MM.1S (cell line): ENCODE results near the gene TLCD3B.

ENCODE experiments used
- DNase-seq: peaks from one replicate; pipeline ENCODE4 v3.0.0-alpha.2; 2015
- H2AFZ ChIP-seq: fragments of 300-600 bp; sonication (generic); 2 replicates; pipeline ENCODE4 v1.6.0; 2016; ENCODE audit warnings: antibody characterized with exemption, low read length
- H3F3A ChIP-seq: fragments of 300-600 bp; sonication (generic); 2 replicates; pipeline ENCODE4 v1.6.1; 2016; ENCODE audit warnings: mild to moderate bottlenecking, antibody characterized with exemption, low read length, moderate library complexity, mixed read lengths; ENCODE audit not compliant: insufficient read depth
- H3K27ac ChIP-seq: fragments of 300-600 bp; sonication (generic); 2 replicates; pipeline ENCODE4 v1.5.1; 2016; ENCODE audit warnings: mild to moderate bottlenecking, low read length
- H3K27me3 ChIP-seq: fragments of 300-600 bp; sonication (generic); replicated peaks from 2 replicates; pipeline ENCODE4 v1.6.0; 2016; ENCODE audit warnings: low read length; ENCODE audit not compliant: insufficient read depth
- H3K36me3 ChIP-seq: fragments of 300-600 bp; sonication (generic); replicated peaks from 2 replicates; pipeline ENCODE4 v1.6.1; 2016; ENCODE audit warnings: mild to moderate bottlenecking, low read length, mixed read lengths; ENCODE audit not compliant: insufficient read depth
- H3K4me1 ChIP-seq: fragments of 300-600 bp; sonication (generic); 2 replicates; pipeline ENCODE4 v1.6.1; 2016; ENCODE audit warnings: low read length, mixed read lengths
- H3K4me2 ChIP-seq: fragments of 300-600 bp; sonication (generic); 2 replicates; pipeline ENCODE4 v1.6.0; 2016; ENCODE audit warnings: low read depth, low read length
- H3K4me3 ChIP-seq: fragments of 300-600 bp; sonication (generic); 2 replicates; pipeline ENCODE4 v1.5.1; 2016; ENCODE audit warnings: low read length, mixed read lengths
- H3K79me2 ChIP-seq: fragments of 300-600 bp; sonication (generic); 2 replicates; pipeline ENCODE4 v1.6.1; 2016; ENCODE audit warnings: mixed run types, low read length, mixed read lengths
- H3K9ac ChIP-seq: fragments of 300-600 bp; sonication (generic); 2 replicates; pipeline ENCODE4 v1.6.1; 2016; ENCODE audit warnings: low read length, mixed read lengths
- H3K9me2 ChIP-seq: fragments of 300-600 bp; sonication (generic); replicated peaks from 2 replicates; pipeline ENCODE4 v1.6.1; 2016; ENCODE audit warnings: mild to moderate bottlenecking, low read length, mixed read lengths; ENCODE audit not compliant: insufficient read depth
- H3K9me3 ChIP-seq: fragments of 300-600 bp; sonication (generic); replicated peaks from 2 replicates; pipeline ENCODE4 v1.6.1; 2016; ENCODE audit warnings: mild to moderate bottlenecking, low read length, mixed read lengths; ENCODE audit not compliant: insufficient read depth
- H4K20me1 ChIP-seq: fragments of 300-600 bp; sonication (generic); 2 replicates; pipeline ENCODE4 v1.6.1; 2016; ENCODE audit warnings: mild to moderate bottlenecking, low read length, moderate library complexity, mixed read lengths; ENCODE audit not compliant: insufficient read depth
- CTCF ChIP-seq: fragments of 300-600 bp; sonication (generic); IDR thresholded peaks from 2 replicates; pipeline ENCODE4 v1.5.1; 2016; ENCODE audit warnings: antibody characterized with exemption, low read length, mixed read lengths
- EZH2 ChIP-seq: fragments of 300-600 bp; sonication (generic); optimal IDR thresholded peaks from 2 replicates; pipeline ENCODE3; 2017; ENCODE audit warnings: low read depth, mild to moderate bottlenecking, antibody characterized with exemption, low read length, mixed read lengths
- EZH2phosphoT487 ChIP-seq: fragments of 300-600 bp; sonication (generic); IDR thresholded peaks from 2 replicates; pipeline ENCODE4 v1.6.1; 2018; ENCODE audit warnings: antibody characterized with exemption, low read length

Gene TLCD3B

GRCh38 chr16:29988346-29989075, 42.6 kb downstream of the TLCD3B start:
- Histone ChIP-seq H3F3A (peaks cover 9% of the 10 kb centered on the region; the same call in 1 of the 2 replicates), H3K79me2 (no peaks in the 10 kb centered on the region), H3K4me2 (no peak overlapping the region), H3K27ac (no peak overlapping the region), H3K9ac (no peak overlapping the region), H3K9me3 (no peaks in the 10 kb centered on the region), H3K4me3 (no peak overlapping the region), H4K20me1 (no peaks in the 10 kb centered on the region), H2AFZ (no peak overlapping the region), H3K4me1 (no peaks in the 10 kb centered on the region), H3K36me3 (peaks cover 6% of the 10 kb centered on the region; the same call in 1 of the 2 replicates), H3K9me2 (no peaks in the 10 kb centered on the region), H3K27me3 (no peaks in the 10 kb centered on the region)
- no peak for DNase-seq
- TF ChIP-seq CTCF (no peak), EZH2phosphoT487 (no peak), EZH2 (no peak)

GRCh38 chr16:29987371-29988085, 43.5 kb downstream of the TLCD3B start:
- peaks cover 9% of the 10 kb centered on the region; the same call in 1 of the 2 replicates for H3F3A ChIP-seq
- peaks cover 8% of the 10 kb centered on the region; the same call in 1 of the 2 replicates for H3K36me3 ChIP-seq
- H3K4me3 ChIP-seq = no peak overlapping the region
- no peaks in the 10 kb centered on the region for H3K79me2 ChIP-seq
- no peaks in the 10 kb centered on the region for H3K9me3 ChIP-seq
- no peaks in the 10 kb centered on the region for H3K27me3 ChIP-seq
- no peak overlapping the region for H3K9ac ChIP-seq
- H3K4me2 ChIP-seq = no peak overlapping the region
- no peaks in the 10 kb centered on the region for H3K4me1 ChIP-seq
- TF ChIP-seq EZH2 (no peak), CTCF (no peak), EZH2phosphoT487 (no peak)
- no peaks in the 10 kb centered on the region for H4K20me1 ChIP-seq
- no peak overlapping the region for H2AFZ ChIP-seq
- DNase-seq = no peak
- no peak overlapping the region for H3K27ac ChIP-seq
- H3K9me2 ChIP-seq = no peaks in the 10 kb centered on the region

GRCh38 chr16:29986931-29987330, 44.1 kb downstream of the TLCD3B start:
- Histone ChIP-seq H3K9me2 (no peaks in the 10 kb centered on the region), H3K27ac (no peak overlapping the region), H3K4me1 (no peaks in the 10 kb centered on the region), H2AFZ (no peak overlapping the region), H3K4me2 (no peak overlapping the region), H3K9me3 (no peaks in the 10 kb centered on the region), H3K36me3 (peaks cover 8% of the 10 kb centered on the region; the same call in 1 of the 2 replicates), H3K79me2 (no peaks in the 10 kb centered on the region), H3K9ac (no peak overlapping the region), H3F3A (peaks cover 9% of the 10 kb centered on the region; the same call in 1 of the 2 replicates), H3K4me3 (no peak overlapping the region), H4K20me1 (no peaks in the 10 kb centered on the region), H3K27me3 (no peaks in the 10 kb centered on the region)
- no peak for DNase-seq
- TF ChIP-seq CTCF = no peak
